ENCODE data around the gene IFI27L1.
A peak's percentile ranks its signal among the peaks of the same experiment; 100 is the strongest.

IFI27L1 gene

DNA sequence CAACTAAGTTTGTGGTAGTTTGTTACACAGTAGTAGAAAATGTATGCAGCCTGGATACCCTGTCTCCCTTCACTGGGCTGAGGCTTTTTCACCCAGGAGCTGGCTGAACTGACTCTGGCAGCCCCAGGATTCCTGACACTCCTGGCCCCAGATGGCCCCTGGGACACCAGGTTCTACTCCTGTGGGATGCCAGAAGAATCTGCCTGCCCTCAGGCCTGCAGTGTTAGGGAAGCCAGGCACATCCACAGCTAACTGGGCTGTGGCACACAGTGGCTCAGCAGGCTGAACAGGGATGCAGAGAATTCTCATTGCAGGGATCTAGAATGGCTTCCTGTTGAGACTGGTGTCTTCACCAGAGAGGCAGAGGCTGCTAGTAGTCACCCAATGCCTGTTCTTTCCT, 38.0 kb downstream of the IFI27L1 start:
- TF ChIP-seq, protein P1, sequence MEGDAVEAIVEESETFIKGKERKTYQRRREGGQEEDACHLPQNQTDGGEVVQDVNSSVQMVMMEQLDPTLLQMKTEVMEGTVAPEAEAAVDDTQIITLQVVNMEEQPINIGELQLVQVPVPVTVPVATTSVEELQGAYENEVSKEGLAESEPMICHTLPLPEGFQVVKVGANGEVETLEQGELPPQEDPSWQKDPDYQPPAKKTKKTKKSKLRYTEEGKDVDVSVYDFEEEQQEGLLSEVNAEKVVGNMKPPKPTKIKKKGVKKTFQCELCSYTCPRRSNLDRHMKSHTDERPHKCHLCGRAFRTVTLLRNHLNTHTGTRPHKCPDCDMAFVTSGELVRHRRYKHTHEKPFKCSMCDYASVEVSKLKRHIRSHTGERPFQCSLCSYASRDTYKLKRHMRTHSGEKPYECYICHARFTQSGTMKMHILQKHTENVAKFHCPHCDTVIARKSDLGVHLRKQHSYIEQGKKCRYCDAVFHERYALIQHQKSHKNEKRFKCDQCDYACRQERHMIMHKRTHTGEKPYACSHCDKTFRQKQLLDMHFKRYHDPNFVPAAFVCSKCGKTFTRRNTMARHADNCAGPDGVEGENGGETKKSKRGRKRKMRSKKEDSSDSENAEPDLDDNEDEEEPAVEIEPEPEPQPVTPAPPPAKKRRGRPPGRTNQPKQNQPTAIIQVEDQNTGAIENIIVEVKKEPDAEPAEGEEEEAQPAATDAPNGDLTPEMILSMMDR (conservative IDR thresholded peaks at IDR 0.05; ENCODE audit: low read length) = no peak
- no peak overlapping the region for H3K4me3 ChIP-seq (ENCODE audit: low read length)

DNA sequence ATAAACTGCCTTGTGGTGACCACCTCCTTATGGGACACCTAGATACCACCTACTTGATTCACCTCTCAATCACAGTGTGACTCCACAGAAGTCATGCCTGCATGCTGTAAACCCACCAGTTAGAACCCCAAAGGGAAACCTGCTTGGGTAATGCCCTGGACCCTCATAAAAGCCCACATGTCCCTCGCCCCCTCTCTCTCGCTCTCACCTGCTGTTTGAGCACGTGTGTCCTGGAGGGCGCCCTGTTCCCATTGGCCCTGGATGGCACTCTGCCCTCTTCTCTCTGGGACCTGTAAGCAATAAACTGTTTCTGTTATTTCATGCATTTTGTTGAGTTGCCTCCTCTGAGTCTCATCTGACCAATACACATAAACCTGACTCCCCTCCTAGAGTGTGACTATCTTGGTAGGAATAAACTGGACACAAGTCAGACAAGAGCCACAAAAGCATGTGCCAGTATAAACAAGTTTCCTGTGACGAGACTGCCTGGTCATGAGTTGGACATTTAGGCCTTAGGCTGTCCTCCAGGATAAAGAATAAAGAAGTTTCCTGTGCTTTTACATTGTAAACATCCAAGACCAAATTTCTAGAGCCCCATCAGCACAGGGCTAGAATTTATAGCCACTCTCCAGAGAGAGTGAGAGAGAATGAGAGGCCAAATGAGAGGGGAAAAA, 39.7 kb downstream of the IFI27L1 start:
- TF ChIP-seq, protein P1 (conservative IDR thresholded peaks at IDR 0.05; ENCODE audit: low read length) = no peak
- DNase-seq (ENCODE audit: low read depth) = peak; percentile 64

More for the DNA sequence above, 38.0 kb downstream of the IFI27L1 start:
- DNase-seq (ENCODE audit: low read depth) = no peak

DNA sequence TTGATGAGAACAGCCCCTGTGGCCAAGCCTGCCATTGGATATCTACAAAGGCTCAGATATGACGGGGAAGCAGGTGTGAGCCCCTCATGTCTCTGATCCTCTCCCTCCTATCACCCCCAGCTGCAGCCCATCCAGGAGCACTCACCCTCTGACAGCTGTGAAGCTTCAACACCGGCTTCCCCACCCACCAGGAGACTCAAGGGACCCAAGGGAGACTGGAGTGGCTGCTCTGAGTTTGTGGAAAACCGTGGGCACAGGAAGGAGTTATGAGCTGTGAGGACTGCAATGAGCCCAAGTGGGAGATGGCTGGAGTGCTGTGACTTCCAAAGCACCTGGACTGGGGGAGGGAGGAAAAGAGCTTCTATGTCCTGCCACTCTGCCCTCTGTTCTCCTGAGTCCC, 40.4 kb downstream of the IFI27L1 start:
- no peak overlapping the region for H3K4me3 ChIP-seq (ENCODE audit: low read length)
- TF ChIP-seq, protein P1 (conservative IDR thresholded peaks at IDR 0.05; ENCODE audit: low read length) = no peak
- DNase-seq (ENCODE audit: low read depth) = no peak

More for the DNA sequence above, 39.7 kb downstream of the IFI27L1 start:
- H3K4me3 ChIP-seq (ENCODE audit: low read length) = no peak overlapping the region

DNA sequence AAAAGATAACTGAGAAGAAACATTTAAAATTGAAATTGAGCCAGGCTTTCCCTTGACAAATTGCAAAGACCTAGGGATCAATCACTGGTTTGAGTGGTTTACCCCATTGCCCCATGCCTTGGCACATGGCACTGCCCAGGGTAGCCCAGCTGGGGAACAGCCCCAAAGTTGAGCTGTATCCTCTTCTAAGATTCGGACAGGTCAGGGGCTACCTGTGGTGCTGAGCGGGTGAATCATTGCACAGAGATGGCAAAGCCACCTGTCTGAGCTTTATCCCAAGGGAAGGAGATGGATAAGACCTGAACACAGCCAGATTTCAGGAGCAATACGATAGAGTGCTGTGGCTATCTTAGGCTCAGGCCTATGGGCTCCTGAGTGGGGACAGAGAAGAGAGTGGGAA, 41.3 kb downstream of the IFI27L1 start:
- no peak for DNase-seq (ENCODE audit: low read depth)
- H3K4me3 ChIP-seq (ENCODE audit: low read length) = no peak overlapping the region
- TF ChIP-seq, protein P1 (conservative IDR thresholded peaks at IDR 0.05; ENCODE audit: low read length) = no peak

DNA sequence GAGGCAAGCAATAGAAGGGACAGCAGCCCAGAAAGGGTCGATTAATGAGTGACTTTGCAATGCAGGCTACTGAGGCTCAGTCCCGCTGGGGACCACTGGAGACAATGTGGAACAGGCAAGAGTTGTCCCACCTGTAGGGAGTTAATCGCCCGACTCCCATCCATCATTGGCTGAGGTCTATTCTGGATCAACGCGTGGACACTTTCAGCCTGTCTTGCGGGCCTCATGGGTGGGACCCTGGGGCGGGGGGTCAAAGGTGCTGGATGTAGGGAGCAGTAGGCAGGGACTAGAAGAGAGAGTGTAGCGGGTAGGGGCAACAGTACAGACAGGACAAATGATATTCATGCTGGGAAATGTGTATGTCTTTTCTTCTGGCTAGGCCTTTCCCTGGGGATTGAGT, 42.2 kb downstream of the IFI27L1 start:
- no peak for DNase-seq (ENCODE audit: low read depth)
- H3K4me3 ChIP-seq (ENCODE audit: low read length) = no peak overlapping the region
- TF ChIP-seq, protein P1 (conservative IDR thresholded peaks at IDR 0.05; ENCODE audit: low read length) = no peak

DNA sequence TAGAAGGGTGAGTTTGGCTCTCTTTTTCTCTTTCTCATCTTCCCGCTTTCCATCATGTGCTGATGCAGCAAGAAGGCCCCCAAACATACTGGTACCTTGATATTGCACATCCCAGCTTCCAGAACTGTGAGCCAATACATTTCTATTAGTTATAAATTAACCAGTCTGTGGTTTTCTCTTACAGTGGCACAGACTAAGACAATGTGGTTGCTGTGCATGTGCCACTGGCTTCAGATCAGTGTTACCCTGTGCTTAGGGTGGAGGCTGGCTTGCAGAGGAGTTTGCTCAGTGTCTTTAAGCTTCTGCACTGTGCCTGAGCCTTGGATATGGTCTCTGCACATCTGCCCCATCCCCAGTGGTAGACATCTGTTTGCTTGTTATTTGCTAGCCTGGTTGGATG, 42.8 kb downstream of the IFI27L1 start:
- no peak for DNase-seq (ENCODE audit: low read depth)
- TF ChIP-seq, protein P1 (conservative IDR thresholded peaks at IDR 0.05; ENCODE audit: low read length) = no peak
- H3K4me3 ChIP-seq (ENCODE audit: low read length) = no peak overlapping the region

DNA sequence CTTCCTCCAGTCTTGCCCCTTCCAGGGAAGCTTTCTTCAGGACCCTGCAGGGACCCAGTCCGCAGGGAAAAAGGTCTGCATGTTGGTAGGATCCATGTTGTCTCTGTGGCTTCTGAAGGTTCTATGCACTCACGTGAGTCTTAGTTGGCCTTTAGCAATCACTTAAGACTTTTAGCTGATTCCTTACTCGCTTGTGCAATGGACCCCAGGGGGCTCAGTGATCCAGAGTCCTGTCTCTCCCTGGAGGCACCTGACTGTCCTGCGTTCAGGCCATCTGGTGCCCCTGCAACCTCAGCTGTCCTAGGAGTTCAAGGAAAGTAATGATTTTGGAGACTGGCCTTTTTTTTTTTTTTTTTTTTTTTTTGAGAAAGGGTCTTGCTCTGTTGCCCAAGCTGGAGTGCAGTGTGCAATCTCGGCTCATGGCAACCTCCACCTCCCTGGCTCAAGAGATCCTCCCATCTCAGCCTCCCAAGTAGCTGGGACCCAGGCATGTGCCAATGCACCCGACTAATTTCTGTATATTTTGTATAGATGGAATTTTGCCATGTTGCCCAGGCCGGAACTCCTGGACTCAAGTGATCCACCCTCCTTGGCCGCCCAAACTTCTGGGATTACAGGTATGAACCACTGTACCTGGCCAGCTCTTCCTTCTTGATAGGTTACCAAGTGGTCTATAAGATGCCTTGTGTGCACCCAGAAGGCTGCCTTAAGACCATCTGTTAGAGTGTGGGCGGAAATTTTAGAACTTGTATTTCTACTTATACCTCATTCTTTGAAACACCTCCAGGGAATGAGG, 43.7 kb downstream of the IFI27L1 start:
- no peak overlapping the region for H3K4me3 ChIP-seq (ENCODE audit: low read length)
- DNase-seq (ENCODE audit: low read depth) = no peak
- TF ChIP-seq, protein P1 (conservative IDR thresholded peaks at IDR 0.05; ENCODE audit: low read length) = no peak
